ENCODE measurements around the gene PCDHGC5.

DNA sequence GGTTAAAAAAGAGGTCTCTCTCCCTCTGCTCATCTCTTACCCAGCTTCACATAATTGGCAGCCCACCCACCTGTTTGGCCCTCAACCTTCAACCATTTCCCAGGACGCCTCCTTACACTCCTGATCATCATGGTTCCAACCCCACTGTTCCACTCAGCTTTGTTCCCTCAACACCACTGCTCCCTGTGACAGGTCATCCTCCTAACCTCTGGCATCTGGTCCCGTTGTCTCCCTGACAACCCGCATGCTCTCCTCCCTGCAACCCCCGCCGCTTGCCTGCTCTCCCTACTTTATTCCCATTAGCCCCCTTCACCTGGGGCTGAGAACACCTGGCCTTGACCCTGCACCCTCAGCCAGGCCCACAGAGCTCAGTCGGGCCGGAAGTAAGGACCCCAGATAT, 12.9 kb downstream of the PCDHGC5 start:
- TF ChIP-seq, protein P1, sequence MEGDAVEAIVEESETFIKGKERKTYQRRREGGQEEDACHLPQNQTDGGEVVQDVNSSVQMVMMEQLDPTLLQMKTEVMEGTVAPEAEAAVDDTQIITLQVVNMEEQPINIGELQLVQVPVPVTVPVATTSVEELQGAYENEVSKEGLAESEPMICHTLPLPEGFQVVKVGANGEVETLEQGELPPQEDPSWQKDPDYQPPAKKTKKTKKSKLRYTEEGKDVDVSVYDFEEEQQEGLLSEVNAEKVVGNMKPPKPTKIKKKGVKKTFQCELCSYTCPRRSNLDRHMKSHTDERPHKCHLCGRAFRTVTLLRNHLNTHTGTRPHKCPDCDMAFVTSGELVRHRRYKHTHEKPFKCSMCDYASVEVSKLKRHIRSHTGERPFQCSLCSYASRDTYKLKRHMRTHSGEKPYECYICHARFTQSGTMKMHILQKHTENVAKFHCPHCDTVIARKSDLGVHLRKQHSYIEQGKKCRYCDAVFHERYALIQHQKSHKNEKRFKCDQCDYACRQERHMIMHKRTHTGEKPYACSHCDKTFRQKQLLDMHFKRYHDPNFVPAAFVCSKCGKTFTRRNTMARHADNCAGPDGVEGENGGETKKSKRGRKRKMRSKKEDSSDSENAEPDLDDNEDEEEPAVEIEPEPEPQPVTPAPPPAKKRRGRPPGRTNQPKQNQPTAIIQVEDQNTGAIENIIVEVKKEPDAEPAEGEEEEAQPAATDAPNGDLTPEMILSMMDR (conservative IDR thresholded peaks at IDR 0.05; ENCODE audit: low read depth, low read length): no peak
- no peak for TF ChIP-seq EZH2 (IDR thresholded peaks at IDR 0.05; ENCODE audit: borderline replicate concordance, low read depth, low read length, poor library complexity, severe bottlenecking)
